Endothelial cell of umbilical vein (primary cell): Measurements from ENCODE around the gene FBXO33.

Experiments
- CTCF ChIP-seq, 2 donors: IDR thresholded peaks; 1 replicate in 1 of 2; 2 replicates in 1 of 2; pipeline ENCODE4 v1.5.1; 2011; ENCODE audit warnings: low read length in 2 of 2, mild to moderate bottlenecking in 2 of 2, moderate library complexity in 2 of 2, control low read depth in 1 of 2, inconsistent platforms in 1 of 2, low read depth in 1 of 2; ENCODE audit not compliant: insufficient read depth in 1 of 2; ENCODE audit errors: extremely low read depth in 1 of 2
- EZH2 ChIP-seq: IDR thresholded peaks from 2 replicates; pipeline ENCODE4 v1.6.1; 2012; ENCODE audit warnings: borderline replicate concordance, low read depth, mild to moderate bottlenecking, moderate library complexity, low read length, inconsistent platforms; ENCODE audit not compliant: severe bottlenecking
- FOS ChIP-seq: IDR thresholded peaks from 2 replicates; pipeline ENCODE4 v1.6.1; 2011; ENCODE audit warnings: mild to moderate bottlenecking, low read length, moderate library complexity, borderline replicate concordance; ENCODE audit not compliant: insufficient read depth
- GATA2 ChIP-seq: IDR thresholded peaks from 2 replicates; pipeline ENCODE4 v1.7.0; 2011; ENCODE audit warnings: low read depth, mild to moderate bottlenecking, moderate library complexity, mixed read lengths, low read length; ENCODE audit not compliant: insufficient read length, insufficient read depth
- JUN ChIP-seq: IDR thresholded peaks from 2 replicates; pipeline ENCODE4 v1.6.1; 2011; ENCODE audit warnings: borderline replicate concordance, low read depth; ENCODE audit not compliant: insufficient read length, insufficient read depth
- MAX ChIP-seq: IDR thresholded peaks from 2 replicates; pipeline ENCODE4 v1.6.1; 2011; ENCODE audit not compliant: insufficient read depth, insufficient read length
- MYC ChIP-seq: IDR thresholded peaks from one replicate; pipeline ENCODE4 v1.6.1; 2011; ENCODE audit warnings: mild to moderate bottlenecking, low read depth, low read length
- POLR2A ChIP-seq: IDR thresholded peaks from 2 replicates; pipeline ENCODE4 v1.6.1; 2012; ENCODE audit warnings: low read depth, mild to moderate bottlenecking, control low read depth, low read length
- POLR2AphosphoS5 ChIP-seq: IDR thresholded peaks from 2 replicates; pipeline ENCODE4 v1.6.1; 2012; ENCODE audit warnings: low read depth, mild to moderate bottlenecking, control low read depth, low read length, moderate library complexity; ENCODE audit not compliant: insufficient read depth

GRCh38 chr14:39406560-39406959 lies 25.7 kb downstream of the FBXO33 start:
- TF ChIP-seq CTCF (IDR thresholded peaks at IDR 0.05; ENCODE audit: extremely low read depth in 1 of 2, insufficient read depth in 1 of 2, low read depth in 1 of 2, low read length in 2 of 2): no peak
- TF ChIP-seq MAX: no peak
- TF ChIP-seq POLR2A: no peak
- no peak for TF ChIP-seq JUN
- no peak for TF ChIP-seq GATA2
- no peak for TF ChIP-seq EZH2
- no peak for TF ChIP-seq POLR2AphosphoS5
- TF ChIP-seq MYC: no peak
- no peak for TF ChIP-seq FOS
